ENCODE results near the gene PLA2G2A. TPM values are rescaled to one million over a fixed set of nuclear protein-coding genes. Genes with fewer than 3 reads are reported as not detected.

The PLA2G2A gene
- polyA plus RNA-seq, 1 of the 3 experiments (the other 2 are of a cell fraction) = not detected

DNA sequence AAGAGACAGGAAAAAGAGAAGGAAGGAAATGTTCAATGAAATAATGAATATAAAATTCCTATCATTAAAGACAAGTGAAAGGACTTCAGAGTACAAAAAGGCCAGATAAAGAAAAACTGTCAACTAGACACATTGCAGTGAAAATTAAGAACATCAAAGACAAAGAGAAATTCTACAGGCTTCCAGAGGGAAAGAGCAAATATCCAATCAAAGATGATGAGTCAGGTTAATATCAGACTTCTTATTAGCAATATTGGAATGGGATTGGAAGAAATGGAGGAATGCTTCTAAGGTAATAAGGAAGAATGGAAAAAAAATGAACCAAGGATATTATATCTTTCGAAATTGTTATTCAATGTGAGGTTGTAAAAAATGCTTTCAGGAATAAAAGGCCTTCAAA, 7.8 kb downstream of the PLA2G2A start:
- Histone ChIP-seq H3K9me3 (no peaks in the 10 kb centered on the region), H3K27ac (ENCODE audit: low read depth in 2 of 2, low read length in 1 of 2) (no peak overlapping the region), H3K4me2 (no peak overlapping the region), H3K9me2 (no peaks in the 10 kb centered on the region), H3K4me3 (ENCODE audit: low read depth in 2 of 2, low read length in 1 of 2) (no peak overlapping the region), H3K4me1 (ENCODE audit: control insufficient read depth in 1 of 2, insufficient read depth in 2 of 2, low read depth in 1 of 2, low read length in 1 of 2) (0 out of 4 replicates have a peak, but pooled peaks cover 0 to 2% of the 10 kb centered on the region in 2 experiments), H2AFZ (ENCODE audit: low read depth) (no peak overlapping the region), H3K9ac (no peak overlapping the region), H3K27me3 (ENCODE audit: insufficient read depth) (peaks cover 4% of the 10 kb centered on the region; the same call in 1 of the 2 replicates), H3F3A (replicated peaks; ENCODE audit: insufficient read depth) (no peaks in the 10 kb centered on the region), H4K20me1 (ENCODE audit: insufficient read depth) (no peaks in the 10 kb centered on the region), H3K36me3 (replicated peaks in 1 of 2; ENCODE audit: control insufficient read depth in 1 of 2, insufficient read depth in 2 of 2, low read length in 1 of 2) (no peaks in the 10 kb centered on the region), H3K79me2 (ENCODE audit: insufficient read depth) (no peaks in the 10 kb centered on the region)
- WGBS (ENCODE audit: low lambda C conversion rate) = 0% methylated on average over 1 of the region's 1 CpG
- ChIA-PET CTCF (no interaction called here), POLR2A (no interaction called here)
- no peak for TF ChIP-seq RXRA (IDR thresholded peaks at IDR 0.05; ENCODE audit: borderline replicate concordance, low read depth)
- no peak for TF ChIP-seq GATA2 (CRISPR knock-in tag; IDR thresholded peaks at IDR 0.05)
- no peak for TF ChIP-seq FOSL2 (IDR thresholded peaks at IDR 0.05; ENCODE audit: borderline replicate concordance, low read depth)
- no peak for TF ChIP-seq MXI1 (IDR thresholded peaks at IDR 0.05; ENCODE audit: low read depth, low read length)
- no peak for TF ChIP-seq JUND (IDR thresholded peaks at IDR 0.05)
- TF ChIP-seq NRF1 (IDR thresholded peaks at IDR 0.05; ENCODE audit: low read depth, low read length) = no peak
- no peak for TF ChIP-seq TAF1 (IDR thresholded peaks at IDR 0.05; ENCODE audit: borderline replicate concordance, low read depth, low read length)
- TF ChIP-seq, protein P1, sequence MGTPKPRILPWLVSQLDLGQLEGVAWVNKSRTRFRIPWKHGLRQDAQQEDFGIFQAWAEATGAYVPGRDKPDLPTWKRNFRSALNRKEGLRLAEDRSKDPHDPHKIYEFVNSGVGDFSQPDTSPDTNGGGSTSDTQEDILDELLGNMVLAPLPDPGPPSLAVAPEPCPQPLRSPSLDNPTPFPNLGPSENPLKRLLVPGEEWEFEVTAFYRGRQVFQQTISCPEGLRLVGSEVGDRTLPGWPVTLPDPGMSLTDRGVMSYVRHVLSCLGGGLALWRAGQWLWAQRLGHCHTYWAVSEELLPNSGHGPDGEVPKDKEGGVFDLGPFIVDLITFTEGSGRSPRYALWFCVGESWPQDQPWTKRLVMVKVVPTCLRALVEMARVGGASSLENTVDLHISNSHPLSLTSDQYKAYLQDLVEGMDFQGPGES (IDR thresholded peaks at IDR 0.05; ENCODE audit: low read depth, low read length) = no peak
- TF ChIP-seq FOXJ3 (CRISPR knock-in tag; IDR thresholded peaks at IDR 0.05) = no peak
- TF ChIP-seq FOXM1 (IDR thresholded peaks at IDR 0.05; ENCODE audit: low read depth) = no peak
- no peak for TF ChIP-seq SIN3A (IDR thresholded peaks at IDR 0.05; ENCODE audit: borderline replicate concordance, low read depth, low read length)
- TF ChIP-seq ELF1 (IDR thresholded peaks at IDR 0.05) = no peak
- TF ChIP-seq CHD2 (IDR thresholded peaks at IDR 0.05; ENCODE audit: low read length, partially characterized antibody) = no peak
- no peak for TF ChIP-seq RCOR1 (IDR thresholded peaks at IDR 0.05; ENCODE audit: low read length)
- TF ChIP-seq, protein P2, sequence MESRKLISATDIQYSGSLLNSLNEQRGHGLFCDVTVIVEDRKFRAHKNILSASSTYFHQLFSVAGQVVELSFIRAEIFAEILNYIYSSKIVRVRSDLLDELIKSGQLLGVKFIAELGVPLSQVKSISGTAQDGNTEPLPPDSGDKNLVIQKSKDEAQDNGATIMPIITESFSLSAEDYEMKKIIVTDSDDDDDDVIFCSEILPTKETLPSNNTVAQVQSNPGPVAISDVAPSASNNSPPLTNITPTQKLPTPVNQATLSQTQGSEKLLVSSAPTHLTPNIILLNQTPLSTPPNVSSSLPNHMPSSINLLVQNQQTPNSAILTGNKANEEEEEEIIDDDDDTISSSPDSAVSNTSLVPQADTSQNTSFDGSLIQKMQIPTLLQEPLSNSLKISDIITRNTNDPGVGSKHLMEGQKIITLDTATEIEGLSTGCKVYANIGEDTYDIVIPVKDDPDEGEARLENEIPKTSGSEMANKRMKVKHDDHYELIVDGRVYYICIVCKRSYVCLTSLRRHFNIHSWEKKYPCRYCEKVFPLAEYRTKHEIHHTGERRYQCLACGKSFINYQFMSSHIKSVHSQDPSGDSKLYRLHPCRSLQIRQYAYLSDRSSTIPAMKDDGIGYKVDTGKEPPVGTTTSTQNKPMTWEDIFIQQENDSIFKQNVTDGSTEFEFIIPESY (IDR thresholded peaks at IDR 0.05; ENCODE audit: borderline replicate concordance, low read depth) = no peak
- TF ChIP-seq TCF12 (IDR thresholded peaks at IDR 0.05) = no peak
- TF ChIP-seq, protein P3, sequence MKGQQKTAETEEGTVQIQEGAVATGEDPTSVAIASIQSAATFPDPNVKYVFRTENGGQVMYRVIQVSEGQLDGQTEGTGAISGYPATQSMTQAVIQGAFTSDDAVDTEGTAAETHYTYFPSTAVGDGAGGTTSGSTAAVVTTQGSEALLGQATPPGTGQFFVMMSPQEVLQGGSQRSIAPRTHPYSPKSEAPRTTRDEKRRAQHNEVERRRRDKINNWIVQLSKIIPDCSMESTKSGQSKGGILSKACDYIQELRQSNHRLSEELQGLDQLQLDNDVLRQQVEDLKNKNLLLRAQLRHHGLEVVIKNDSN (IDR thresholded peaks at IDR 0.05; ENCODE audit: borderline replicate concordance, low read depth) = no peak
- no peak for TF ChIP-seq EZH2phosphoT487 (IDR thresholded peaks at IDR 0.05; ENCODE audit: borderline replicate concordance, low read depth)
- DNase-seq = no peak
